Suprapubic skin (tissue), 4 donors: ENCODE results near the gene MMP28. TPM values are rescaled to one million over a fixed set of nuclear protein-coding genes. Genes with fewer than 3 reads are reported as not detected.
A peak's percentile ranks its signal among the peaks of the same experiment; 100 is the strongest.

ENCODE experiments used
- DNase-seq, 2 donors: peaks; one replicate each; pipeline ENCODE4 v3.0.0-alpha.2; 2019; ENCODE audit warnings: low spot score in 2 of 2
- H3K27ac ChIP-seq: fragments of 200-600 bp; sonication (generic); one replicate; pipeline ENCODE4 v1.5.1; 2019
- H3K27me3 ChIP-seq: fragments of 200-600 bp; sonication (generic); one replicate; pipeline ENCODE4 v1.5.1; 2019
- H3K36me3 ChIP-seq: fragments of 200-600 bp; sonication (generic); one replicate; pipeline ENCODE4 v1.5.1; 2019
- H3K4me1 ChIP-seq: fragments of 200-600 bp; sonication (generic); one replicate; pipeline ENCODE4 v1.5.1; 2019
- H3K4me3 ChIP-seq: fragments of 200-600 bp; sonication (generic); one replicate; pipeline ENCODE4 v1.5.1; 2019; ENCODE audit warnings: mild to moderate bottlenecking
- H3K9me3 ChIP-seq: fragments of 200-600 bp; sonication (generic); one replicate; pipeline ENCODE4 v1.5.1; 2019
- CTCF ChIP-seq, 2 donors: fragments of 200-600 bp in 1 of 2; fragments of 450-650 bp in 1 of 2; sonication (generic) in 1 of 2; IDR thresholded peaks; one replicate each; pipeline ENCODE4 v1.5.1; 2016 to 2019; ENCODE audit warnings: antibody characterized with exemption in 2 of 2, mild to moderate bottlenecking in 1 of 2, moderate library complexity in 1 of 2
- EP300 ChIP-seq: sonication (generic); formaldehyde crosslinking; IDR thresholded peaks from one replicate; pipeline ENCODE4 v1.6.1; 2017; ENCODE audit warnings: antibody characterized with exemption
- POLR2A ChIP-seq, 2 donors: fragments of 450-650 bp; IDR thresholded peaks; one replicate each; pipeline ENCODE4 v1.6.1; 2017; ENCODE audit warnings: antibody characterized with exemption in 2 of 2, mild to moderate bottlenecking in 2 of 2, moderate library complexity in 2 of 2
- POLR2AphosphoS5 ChIP-seq, 3 donors: sonication (generic); formaldehyde crosslinking; IDR thresholded peaks; one replicate each; pipeline ENCODE4 v1.6.1; 2017; ENCODE audit warnings: antibody characterized with exemption in 3 of 3
- WGBS: methylation state at CpG from one replicate; pipeline ENCODE4 v1.1.5; 2018; 5-methylcytosine and 5-hydroxymethylcytosine counted together
- total RNA-seq, 4 donors: library from RNA; depleted of rRNA; stranded (reverse); fragments of >200 nt; gene quantifications; one replicate each; pipeline ENCODE4 v1.1.0, GENCODE V29; 2016

MMP28 gene
- total RNA-seq, 4 donors from 2014 or later, result 76.4 to 109 (median 91.0) TPM

- H3K27me3 ChIP-seq, result peaks cover 36% of the 10 kb centered on the region
- no peak for DNase-seq
- no peak for TF ChIP-seq POLR2AphosphoS5 (IDR thresholded peaks at IDR 0.05)
- no peak for TF ChIP-seq POLR2A (IDR thresholded peaks at IDR 0.05)
- no peak for TF ChIP-seq CTCF (IDR thresholded peaks at IDR 0.05)
- no peak for TF ChIP-seq EP300
- peaks cover 40% of the 10 kb centered on the region for H3K4me1 ChIP-seq
- WGBS, result 0% methylated on average over 2 of the region's 4 CpGs
- no peak overlapping the region for H3K4me3 ChIP-seq
- H3K27ac ChIP-seq, result no peak overlapping the region
- H3K9me3 ChIP-seq, result no peaks in the 10 kb centered on the region
- no peaks in the 10 kb centered on the region for H3K36me3 ChIP-seq
These were observed 47.0 kb downstream of the MMP28 start for GRCh38 chr17:35748341-35748841.

DNA sequence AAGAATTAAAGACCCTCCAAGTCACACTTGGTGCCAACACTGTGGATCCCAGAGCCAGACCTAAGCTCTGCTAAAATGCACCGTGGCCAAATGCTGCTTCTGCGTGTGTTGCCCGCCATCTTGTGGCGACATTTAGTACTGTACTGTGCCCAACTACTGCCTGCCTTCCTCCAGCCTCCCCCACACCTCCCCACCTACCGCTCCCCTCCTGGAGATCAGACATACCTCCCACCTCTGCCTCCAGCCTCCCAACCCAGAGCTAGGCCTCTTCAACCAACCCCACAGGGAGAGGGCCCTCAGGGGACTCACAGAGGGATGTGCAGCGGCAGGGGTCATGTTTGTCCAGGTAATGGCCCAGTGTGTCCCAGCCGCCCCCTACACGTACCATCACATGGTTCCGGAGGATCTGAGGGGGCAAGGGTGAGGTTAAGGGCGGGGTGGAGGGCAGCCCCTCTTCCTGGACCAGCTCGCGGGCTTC, 47.9 kb downstream of the MMP28 start:
- no peak overlapping the region for H3K4me3 ChIP-seq
- peaks cover 44% of the 10 kb centered on the region for H3K27me3 ChIP-seq
- H3K36me3 ChIP-seq, result no peaks in the 10 kb centered on the region
- TF ChIP-seq CTCF (IDR thresholded peaks at IDR 0.05) (peak; percentile 75 to 85), POLR2A (IDR thresholded peaks at IDR 0.05) (no peak), POLR2AphosphoS5 (IDR thresholded peaks at IDR 0.05) (no peak), EP300 (no peak)
- peaks cover 36% of the 10 kb centered on the region for H3K4me1 ChIP-seq
- H3K27ac ChIP-seq, result no peak overlapping the region
- DNase-seq, result peak in 1 of 2 donors; percentile 78
- 20% methylated on average over 7 of the region's 12 CpGs for WGBS
- no peaks in the 10 kb centered on the region for H3K9me3 ChIP-seq

DNA sequence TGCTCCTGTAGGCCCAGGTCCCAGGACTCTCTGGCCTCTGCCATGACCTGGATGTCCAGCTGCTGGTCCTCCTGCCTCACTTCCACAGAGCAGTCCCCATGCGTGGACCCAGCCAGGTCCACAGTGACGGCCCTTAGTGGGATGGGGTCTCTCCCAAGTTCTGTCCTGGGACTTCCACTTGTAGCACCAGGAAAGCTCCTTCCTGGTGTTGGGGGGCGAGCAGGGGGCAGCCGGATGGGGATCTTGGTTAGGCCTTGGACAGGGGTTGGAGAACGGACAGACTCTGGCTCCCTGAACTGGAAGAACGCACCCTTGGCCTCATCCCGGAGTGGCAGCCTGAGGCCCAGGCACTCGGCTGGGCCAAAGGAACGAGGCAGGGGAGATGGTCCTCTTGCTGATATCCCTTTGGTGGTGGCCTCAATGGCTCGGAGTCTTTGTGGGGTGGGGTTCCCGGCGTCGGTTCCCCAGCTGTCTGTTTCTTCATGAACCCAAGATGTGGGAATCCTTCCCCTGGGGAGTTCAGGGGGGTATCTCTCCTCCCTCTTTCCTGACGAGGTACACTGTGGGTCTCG, 49.6 kb downstream of the MMP28 start:
- 88% methylated on average over 15 of the region's 15 CpGs for WGBS
- no peaks in the 10 kb centered on the region for H3K9me3 ChIP-seq
- TF ChIP-seq POLR2A (IDR thresholded peaks at IDR 0.05), result no peak
- no peak for TF ChIP-seq EP300
- no peak for TF ChIP-seq POLR2AphosphoS5 (IDR thresholded peaks at IDR 0.05)
- no peak for TF ChIP-seq CTCF (IDR thresholded peaks at IDR 0.05)
- H3K4me1 ChIP-seq, result peaks cover 39% of the 10 kb centered on the region
- H3K27me3 ChIP-seq, result peaks cover 58% of the 10 kb centered on the region
- no peak for DNase-seq
- H3K4me3 ChIP-seq, result no peak overlapping the region
- H3K27ac ChIP-seq, result no peak overlapping the region
- no peaks in the 10 kb centered on the region for H3K36me3 ChIP-seq

DNA sequence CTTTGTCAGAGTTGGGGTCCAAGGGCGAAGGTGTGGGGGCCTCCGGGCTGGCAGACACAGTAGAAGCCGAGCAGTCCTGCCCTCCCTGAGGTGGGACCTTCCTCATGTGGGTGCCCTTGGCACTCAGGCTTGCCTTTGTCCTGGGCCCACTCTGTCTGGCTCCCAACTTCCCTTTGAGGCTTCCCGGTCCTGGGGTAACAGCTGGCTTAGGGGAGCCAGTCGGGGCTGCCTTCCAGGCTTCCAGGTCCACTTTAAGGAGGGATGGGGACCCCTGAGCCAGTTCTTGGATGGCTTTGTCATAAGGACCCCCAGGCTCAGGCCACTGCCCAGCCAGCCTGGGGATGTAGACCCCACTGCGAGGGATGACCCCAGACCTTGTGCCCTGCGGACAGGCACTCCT, 50.2 kb downstream of the MMP28 start:
- WGBS, result 89% methylated on average over 3 of the region's 7 CpGs
- Histone ChIP-seq H3K9me3 (no peaks in the 10 kb centered on the region), H3K27me3 (peaks cover 62% of the 10 kb centered on the region), H3K36me3 (no peaks in the 10 kb centered on the region), H3K4me3 (no peak overlapping the region), H3K4me1 (peaks cover 34% of the 10 kb centered on the region), H3K27ac (no peak overlapping the region)
- no peak for TF ChIP-seq POLR2AphosphoS5 (IDR thresholded peaks at IDR 0.05)
- TF ChIP-seq CTCF (IDR thresholded peaks at IDR 0.05), result no peak
- TF ChIP-seq EP300, result no peak
- no peak for TF ChIP-seq POLR2A (IDR thresholded peaks at IDR 0.05)
- no peak for DNase-seq

DNA sequence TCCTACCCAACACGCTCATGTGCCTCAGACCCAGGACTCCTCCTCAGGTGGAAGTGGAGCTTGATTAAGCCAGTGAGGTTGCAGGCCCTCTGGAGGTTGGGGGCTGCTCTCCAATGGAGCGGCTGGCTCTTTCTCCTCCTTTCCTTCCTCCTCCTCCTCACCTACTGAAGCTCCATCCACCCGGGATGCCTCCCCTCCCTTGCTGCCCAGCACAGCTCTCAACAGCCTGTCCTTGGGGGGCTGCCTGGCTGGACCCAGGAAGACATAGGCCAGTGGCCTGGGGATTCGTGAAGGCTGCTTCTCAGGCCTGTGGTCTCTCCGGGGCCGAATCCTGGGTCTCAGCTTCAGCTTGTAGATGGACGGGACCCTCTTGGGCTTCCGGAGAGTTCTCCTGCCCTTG, 50.6 kb downstream of the MMP28 start:
- TF ChIP-seq POLR2AphosphoS5 (IDR thresholded peaks at IDR 0.05) (no peak), POLR2A (IDR thresholded peaks at IDR 0.05) (no peak), CTCF (IDR thresholded peaks at IDR 0.05) (no peak), EP300 (no peak)
- Histone ChIP-seq H3K27ac (no peak overlapping the region), H3K36me3 (no peaks in the 10 kb centered on the region), H3K9me3 (no peaks in the 10 kb centered on the region), H3K27me3 (peaks cover 62% of the 10 kb centered on the region), H3K4me3 (no peak overlapping the region), H3K4me1 (peaks cover 30% of the 10 kb centered on the region)
- peak in 1 of 2 donors; percentile 48 for DNase-seq
- 85% methylated on average over 7 of the region's 8 CpGs for WGBS
